Mesodermal cell (in vitro differentiated cells): Measurements from ENCODE around the gene IGF1R.

Source experiments
- H3K27ac ChIP-seq: 2 replicates; pipeline ENCODE4 v1.7.0; 2013; ENCODE audit warnings: mild to moderate bottlenecking, low read depth, low read length, moderate library complexity; ENCODE audit not compliant: severe bottlenecking
- H3K36me3 ChIP-seq: 2 replicates; pipeline ENCODE4 v1.7.1; 2013; ENCODE audit warnings: mild to moderate bottlenecking, low read length, moderate library complexity; ENCODE audit not compliant: control insufficient read depth, insufficient read depth
- H3K4me1 ChIP-seq: one replicate; pipeline ENCODE4 v1.7.1; 2013; ENCODE audit warnings: mild to moderate bottlenecking, low read length; ENCODE audit not compliant: insufficient read depth, control insufficient read depth, poor library complexity, severe bottlenecking
- H3K4me3 ChIP-seq: 2 replicates; pipeline ENCODE4 v1.7.0; 2013; ENCODE audit warnings: low read length, control low read depth, mild to moderate bottlenecking; ENCODE audit not compliant: insufficient read depth, poor library complexity, severe bottlenecking; ENCODE audit errors: extremely low read depth
- H3K9me3 ChIP-seq: 2 replicates; pipeline ENCODE4 v1.7.1; 2013; ENCODE audit warnings: mild to moderate bottlenecking, low read length, moderate library complexity; ENCODE audit not compliant: control insufficient read depth
- WGBS, 2 experiments: methylation state at CpG; one replicate each; pipeline ENCODE4 v1.1.5; 2013; ENCODE audit warnings: missing lambda C conversion rate in 2 of 2; ENCODE audit not compliant: insufficient coverage in 2 of 2; 5-methylcytosine and 5-hydroxymethylcytosine counted together

The IGF1R gene

DNA sequence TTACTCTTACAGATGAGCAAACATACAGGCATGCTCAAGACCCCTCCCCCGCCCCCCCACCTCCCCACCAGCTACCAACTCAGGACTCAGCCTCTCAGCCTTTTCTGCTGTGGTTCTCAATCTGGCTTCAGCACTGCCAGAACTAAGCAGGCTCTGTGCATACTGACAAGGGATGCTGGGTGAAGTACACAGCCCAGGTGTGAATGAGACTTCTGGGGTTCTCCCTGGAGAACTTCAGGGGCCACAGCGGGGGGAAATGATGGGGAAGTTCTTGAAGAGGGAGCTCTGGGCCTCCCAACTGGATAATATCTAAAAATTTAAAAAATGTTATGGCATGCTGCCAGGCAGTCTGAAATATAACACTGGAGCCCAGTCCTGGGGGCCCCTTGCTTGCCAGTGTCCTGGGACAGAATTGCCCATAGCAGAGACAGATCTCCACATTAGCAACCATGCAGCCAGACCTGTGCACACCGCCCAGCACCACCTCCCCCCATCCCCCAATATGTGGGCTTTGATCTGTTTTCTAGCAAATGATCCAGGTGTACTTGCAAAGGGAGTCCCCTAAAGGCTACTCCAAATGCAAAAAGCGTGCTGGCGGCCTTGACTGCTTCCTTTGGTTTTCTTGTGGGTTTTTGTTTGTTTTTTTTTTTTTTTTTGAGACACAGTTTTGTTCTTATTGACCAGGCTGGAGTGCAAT is 317.9 kb downstream of the IGF1R start:
- Histone ChIP-seq H3K36me3 (peaks cover 27% of the 10 kb centered on the region), H3K9me3 (no peaks in the 10 kb centered on the region), H3K4me3 (no peak overlapping the region), H3K27ac (no peak overlapping the region), H3K4me1 (peaks cover 4% of the 10 kb centered on the region)
- 83 to 100% methylated on average over 1 to 3 of the region's 5 CpGs for WGBS, 2 experiments

DNA sequence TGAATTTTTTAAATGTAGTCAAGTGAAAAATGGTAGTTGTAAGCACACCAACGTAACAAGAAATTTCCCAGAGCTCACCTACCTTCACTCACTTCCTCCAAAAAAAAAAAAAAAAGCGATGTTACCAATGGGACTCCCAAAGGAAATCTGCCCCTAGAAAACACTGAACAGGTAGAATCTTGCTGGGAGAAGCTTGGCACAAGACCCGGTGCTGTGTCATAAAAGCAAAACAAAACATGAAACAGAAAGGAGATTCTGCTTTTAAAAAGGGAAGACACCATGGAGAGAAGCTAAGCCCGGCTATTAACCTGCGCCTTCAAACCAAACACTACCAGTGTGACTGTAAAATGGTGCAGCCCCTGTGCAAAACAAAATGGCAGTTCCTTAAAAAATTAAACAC is 318.8 kb downstream of the IGF1R start:
- Histone ChIP-seq H3K4me1 (peaks cover 4% of the 10 kb centered on the region), H3K4me3 (no peak overlapping the region), H3K27ac (no peak overlapping the region), H3K9me3 (no peaks in the 10 kb centered on the region), H3K36me3 (peaks cover 19% of the 10 kb centered on the region)
- 97 to 100% methylated on average over 2 to 3 of the region's 5 CpGs for WGBS, 2 experiments

DNA sequence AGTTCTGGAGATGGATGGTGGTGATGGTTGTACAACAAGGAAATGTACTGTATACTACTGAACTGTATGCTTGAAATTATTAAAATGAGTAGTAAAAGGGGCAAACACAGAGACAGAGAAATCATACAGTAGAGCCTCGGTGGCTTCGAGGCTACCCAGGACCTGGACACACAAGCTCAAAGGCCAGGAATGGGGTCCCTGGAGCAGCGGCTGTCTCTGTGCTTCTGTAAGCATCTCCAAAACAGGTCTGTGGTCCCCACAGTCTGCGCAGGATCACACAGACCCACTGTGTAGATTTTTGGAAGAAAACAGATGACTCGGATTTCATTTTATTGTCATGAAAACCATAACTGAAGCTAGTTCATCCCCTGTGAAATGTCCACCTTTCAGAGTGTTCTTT is 319.6 kb downstream of the IGF1R start:
- H3K27ac ChIP-seq, result no peak overlapping the region

DNA sequence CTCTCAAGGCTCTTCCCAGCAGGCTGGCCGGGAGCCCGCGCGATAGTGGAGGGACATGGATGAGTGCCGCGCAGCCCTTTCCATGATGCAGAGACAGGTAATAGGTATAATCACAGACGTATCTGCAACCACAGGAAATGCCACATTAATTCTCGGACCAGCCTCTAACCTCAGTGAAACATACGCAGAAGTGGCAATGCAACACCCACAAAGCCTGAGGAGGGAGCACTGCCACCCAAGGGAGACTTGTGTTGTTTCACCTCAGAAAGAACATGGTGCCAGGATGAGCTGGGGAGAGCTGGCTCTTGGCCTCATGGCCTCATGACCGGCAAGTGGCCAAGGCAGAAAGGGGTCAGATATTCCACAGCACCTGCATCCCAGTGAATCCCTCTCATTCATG is 320.2 kb downstream of the IGF1R start:
- 86 to 89% methylated on average over 7 to 8 of the region's 10 CpGs for WGBS, 2 experiments
- peaks cover 4% of the 10 kb centered on the region for H3K36me3 ChIP-seq
- H3K4me1 ChIP-seq, result peaks cover 4% of the 10 kb centered on the region
- H3K27ac ChIP-seq, result no peak overlapping the region
- H3K4me3 ChIP-seq, result no peak overlapping the region
- H3K9me3 ChIP-seq, result no peaks in the 10 kb centered on the region

More for the DNA sequence above, 319.6 kb downstream of the IGF1R start:
- Histone ChIP-seq H3K36me3 (peaks cover 10% of the 10 kb centered on the region), H3K9me3 (no peaks in the 10 kb centered on the region), H3K4me1 (peaks cover 4% of the 10 kb centered on the region), H3K4me3 (no peak overlapping the region)
- WGBS, 2 experiments, result 95% methylated on average over 4 to 5 of the region's 5 CpGs

DNA sequence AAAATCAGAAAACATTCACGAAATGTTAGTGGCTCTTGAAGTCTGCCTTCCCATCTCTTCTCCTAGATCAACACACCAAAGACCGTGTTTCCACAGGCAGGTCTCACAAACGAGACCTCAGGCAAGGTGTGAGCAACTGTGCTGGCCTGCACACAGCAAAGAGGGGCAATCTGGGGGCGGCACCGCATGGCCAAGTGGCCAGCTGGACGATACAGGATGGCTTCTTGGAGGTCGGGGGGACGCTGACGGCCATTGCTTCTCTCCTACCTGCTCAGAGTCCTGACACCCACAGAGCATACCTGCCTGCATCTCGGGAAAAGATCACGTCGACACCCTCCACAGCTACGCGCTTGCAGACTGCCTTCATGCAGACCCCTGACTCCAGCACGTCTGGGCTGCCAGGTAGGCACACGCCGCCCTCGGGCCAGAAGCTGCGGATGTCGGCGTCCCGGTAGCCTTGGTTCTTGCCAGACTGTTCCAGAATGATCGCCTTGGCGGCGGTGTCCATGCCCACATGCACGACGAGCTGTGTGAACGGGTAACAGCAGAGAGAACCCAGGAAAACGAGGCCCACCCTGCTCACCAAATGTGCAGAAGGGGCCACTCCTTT is 320.9 kb downstream of the IGF1R start:
- WGBS, 2 experiments, result 90 to 95% methylated on average over 25 to 28 of the region's 29 CpGs
- no peak overlapping the region for H3K4me3 ChIP-seq

DNA sequence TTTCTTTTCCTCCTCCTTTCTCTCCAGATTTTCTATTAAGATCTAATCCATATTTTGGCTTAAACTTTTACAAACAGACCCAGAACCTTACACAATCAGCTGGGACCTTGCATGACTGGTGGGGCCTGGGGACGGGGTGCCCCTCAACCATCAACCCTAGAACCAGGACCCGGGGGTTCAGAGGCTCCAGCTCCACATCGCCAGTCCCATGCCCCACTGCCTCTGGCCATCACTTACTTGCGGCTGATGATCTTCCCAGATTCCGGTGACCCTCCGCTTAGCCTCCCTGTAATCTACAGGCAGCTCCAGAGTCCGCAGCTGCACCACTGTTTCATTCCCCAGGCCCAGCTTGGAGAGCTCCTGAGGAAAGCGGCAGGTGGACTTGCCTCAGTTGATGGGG is 322.5 kb downstream of the IGF1R start:
- H3K36me3 ChIP-seq, result no peaks in the 10 kb centered on the region
- H3K4me3 ChIP-seq, result no peak overlapping the region
- 96% methylated on average over 7 of the region's 8 CpGs; no CpG with 5 or more reads in 1 of the 2 experiments for WGBS, 2 experiments
- no peaks in the 10 kb centered on the region for H3K9me3 ChIP-seq
- H3K4me1 ChIP-seq, result peaks cover under 1% of the 10 kb centered on the region
- no peak overlapping the region for H3K27ac ChIP-seq

More for the DNA sequence above, 320.9 kb downstream of the IGF1R start:
- no peaks in the 10 kb centered on the region for H3K9me3 ChIP-seq
- H3K27ac ChIP-seq, result no peak overlapping the region
- H3K4me1 ChIP-seq, result peaks cover 4% of the 10 kb centered on the region
- no peaks in the 10 kb centered on the region for H3K36me3 ChIP-seq

DNA sequence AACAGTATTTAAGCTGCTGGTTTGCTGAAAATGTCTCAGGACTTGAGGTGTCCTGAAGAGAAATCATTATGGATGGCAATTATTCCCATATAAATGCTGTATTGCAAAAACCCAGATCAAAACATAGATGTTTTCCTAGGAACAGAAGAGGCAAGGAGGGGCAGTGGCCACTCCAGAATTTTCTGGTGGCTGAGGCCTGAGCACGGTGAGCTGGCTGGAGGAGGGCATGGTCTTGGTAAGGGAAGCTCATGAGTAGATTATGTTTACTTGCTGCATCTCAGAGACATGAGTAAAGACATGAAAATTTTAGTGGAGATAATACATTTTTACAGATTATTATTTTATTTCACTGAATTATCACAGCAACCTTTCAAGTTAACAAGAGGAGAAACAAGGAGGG is 328.2 kb downstream of the IGF1R start:
- Histone ChIP-seq H3K27ac (no peak overlapping the region), H3K9me3 (no peaks in the 10 kb centered on the region), H3K4me1 (no peaks in the 10 kb centered on the region), H3K36me3 (no peaks in the 10 kb centered on the region), H3K4me3 (no peak overlapping the region)
- WGBS, 2 experiments, result 100% methylated on average over 1 of the region's 1 CpG; no CpG with 5 or more reads in 1 of the 2 experiments

DNA sequence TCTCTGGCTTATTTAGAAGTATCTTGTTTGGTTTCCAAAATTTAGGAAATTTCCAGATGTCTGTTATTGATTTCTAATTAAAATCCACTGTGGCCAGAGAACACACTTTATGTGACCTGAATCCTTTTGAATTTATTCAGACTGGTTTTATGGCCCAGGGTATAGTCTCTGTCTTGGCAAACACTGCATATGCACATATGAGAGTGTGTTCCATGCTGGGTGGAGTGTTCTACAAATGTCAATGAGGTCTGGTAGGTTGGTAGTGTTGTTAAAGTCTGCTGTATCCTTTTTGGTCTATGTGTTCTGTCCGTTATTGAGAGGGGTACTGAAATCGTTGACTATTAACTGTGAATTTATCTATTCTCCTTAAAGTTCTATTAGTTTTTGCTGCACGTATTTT is 329.1 kb downstream of the IGF1R start:
- no peak overlapping the region for H3K4me3 ChIP-seq
- H3K27ac ChIP-seq, result no peak overlapping the region
- no CpG with 5 or more reads among the region's 3 CpGs for WGBS, 2 experiments
- no peaks in the 10 kb centered on the region for H3K36me3 ChIP-seq
- H3K9me3 ChIP-seq, result no peaks in the 10 kb centered on the region
- no peaks in the 10 kb centered on the region for H3K4me1 ChIP-seq

DNA sequence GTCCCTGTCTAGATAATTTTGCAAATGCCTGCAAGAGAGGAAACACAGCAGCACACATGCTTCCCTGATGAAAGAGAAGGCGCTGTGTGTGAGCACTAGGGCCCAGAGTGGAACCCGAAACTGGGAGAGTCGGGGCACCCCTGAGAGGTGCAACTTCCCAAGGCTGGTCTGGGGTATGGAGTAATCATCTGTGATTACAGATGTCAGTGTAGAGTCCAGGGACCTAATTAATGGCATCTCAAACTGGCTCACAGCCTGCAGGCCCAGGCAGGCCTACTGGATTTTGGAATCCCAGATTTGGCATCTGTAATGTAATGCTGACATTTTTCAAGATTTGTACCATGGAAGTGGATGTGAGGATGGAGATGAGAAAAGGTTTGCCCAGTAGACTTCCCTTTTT is 329.8 kb downstream of the IGF1R start:
- Histone ChIP-seq H3K36me3 (no peaks in the 10 kb centered on the region), H3K4me1 (peaks cover 1% of the 10 kb centered on the region), H3K4me3 (no peak overlapping the region), H3K27ac (no peak overlapping the region), H3K9me3 (no peaks in the 10 kb centered on the region)
- 91 to 100% methylated on average over 1 to 3 of the region's 3 CpGs for WGBS, 2 experiments

DNA sequence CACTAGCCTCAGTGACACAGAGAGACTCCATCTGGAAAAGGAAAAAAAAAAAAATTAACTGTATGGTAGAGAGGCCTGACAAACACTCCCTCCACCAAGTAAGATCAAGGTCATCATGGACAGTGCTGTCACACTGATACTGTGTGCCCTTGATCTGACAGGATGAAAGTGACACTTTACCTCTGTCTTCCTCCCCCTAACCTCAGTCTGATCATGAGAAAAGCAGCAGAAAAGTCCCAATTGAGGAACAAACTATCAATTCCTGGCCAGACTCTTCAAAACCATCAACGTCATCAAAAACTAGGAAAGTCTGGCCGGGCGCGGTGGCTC is 332.5 kb downstream of the IGF1R start:
- WGBS, 2 experiments, result 97 to 100% methylated on average over 1 to 4 of the region's 4 CpGs
- Histone ChIP-seq H3K4me3 (no peak overlapping the region), H3K27ac (no peak overlapping the region), H3K4me1 (peaks cover 6% of the 10 kb centered on the region), H3K36me3 (no peaks in the 10 kb centered on the region), H3K9me3 (no peaks in the 10 kb centered on the region)
